PFSK-1 (cell line): ENCODE data around the gene ZBTB16.

Experiments
- FOXP2 ChIP-seq: optimal IDR thresholded peaks from 2 replicates; pipeline ENCODE3; 2011; ENCODE audit warnings: borderline replicate concordance, control low read depth, inconsistent platforms; ENCODE audit not compliant: insufficient read depth; ENCODE audit errors: extremely low read length, extremely low read depth
- POLR2AphosphoS5 ChIP-seq: IDR thresholded peaks from 2 replicates; pipeline ENCODE4 v1.6.1; 2012; ENCODE audit warnings: low read depth, mild to moderate bottlenecking, control low read depth, low read length, moderate library complexity
- REST ChIP-seq, 2 experiments: IDR thresholded peaks; 2 replicates each; pipeline versions ENCODE4 v1.6.1 to v1.8.0; 2011 to 2012; ENCODE audit warnings: low read depth in 2 of 2, low read length in 2 of 2, control low read depth in 1 of 2, inconsistent platforms in 1 of 2, mild to moderate bottlenecking in 1 of 2, moderate library complexity in 1 of 2; ENCODE audit not compliant: insufficient read depth in 1 of 2
- SIN3A ChIP-seq: IDR thresholded peaks from 2 replicates; pipeline ENCODE4 v1.6.1; 2012; ENCODE audit warnings: mild to moderate bottlenecking, low read length, moderate library complexity, borderline replicate concordance; ENCODE audit not compliant: insufficient read depth
- TAF1 ChIP-seq: IDR thresholded peaks from 2 replicates; pipeline ENCODE4 v1.6.1; 2012; ENCODE audit warnings: low read length, control low read depth, borderline replicate concordance; ENCODE audit not compliant: insufficient read depth

Gene ZBTB16

GRCh38 chr11:114049050-114049449 is 10.5 kb upstream of the ZBTB16 start:
- TF ChIP-seq FOXP2 (no peak), REST (IDR thresholded peaks at IDR 0.05; ENCODE audit: insufficient read depth in 1 of 2, low read depth in 2 of 2, low read length in 2 of 2) (no peak), TAF1 (no peak), POLR2AphosphoS5 (no peak), SIN3A (no peak)

GRCh38 chr11:114050258-114050927 is 9.1 kb upstream of the ZBTB16 start:
- no peak for TF ChIP-seq POLR2AphosphoS5
- TF ChIP-seq FOXP2: no peak

GRCh38 chr11:114051558-114051957 is 8.0 kb upstream of the ZBTB16 start:
- TF ChIP-seq REST (IDR thresholded peaks at IDR 0.05; ENCODE audit: insufficient read depth in 1 of 2, low read depth in 2 of 2, low read length in 2 of 2) (no peak), POLR2AphosphoS5 (no peak), SIN3A (no peak), TAF1 (no peak), FOXP2 (no peak)

- TF ChIP-seq FOXP2 (no peak), POLR2AphosphoS5 (no peak), SIN3A (no peak), REST (IDR thresholded peaks at IDR 0.05; ENCODE audit: insufficient read depth in 1 of 2, low read depth in 2 of 2, low read length in 2 of 2) (no peak), TAF1 (no peak)
Measured at GRCh38 chr11:114052160-114052559, 7.4 kb upstream of the ZBTB16 start.

- TF ChIP-seq REST (IDR thresholded peaks at IDR 0.05; ENCODE audit: insufficient read depth in 1 of 2, low read depth in 2 of 2, low read length in 2 of 2) (no peak), SIN3A (no peak), POLR2AphosphoS5 (no peak), TAF1 (no peak), FOXP2 (no peak)
Measured at GRCh38 chr11:114053406-114053805, 6.1 kb upstream of the ZBTB16 start.
